Pancreas (tissue), 10 donors: Measurements from ENCODE around the gene RNF144A. TPM values are rescaled to one million over a fixed set of nuclear protein-coding genes. Genes with fewer than 3 reads are reported as not detected.

Experiments used
- ATAC-seq, 4 donors: fragments of 200-7000 bp; cut with Tn5 transposase; one replicate each; pipeline versions ENCODE4 v1.8.0 to v1.9.1; 2020; ENCODE audit warnings: mild to moderate bottlenecking in 4 of 4, moderate library complexity in 4 of 4
- DNase-seq, 6 donors: peaks; one replicate each; pipeline ENCODE4 v3.0.0-alpha.2; 2020
- FAIRE-seq: peaks from 2 replicates; lab custom pipeline; 2012; peaks lifted over from hg19 to GRCh38; lab: Jason Lieb, UNC
- H3K27ac ChIP-seq, 4 donors: fragments of 200-600 bp; sonication (generic); 1 replicate in 3 of 4; 2 replicates in 1 of 4; pipeline versions ENCODE4 v1.5.0 to v1.8.0; 2020
- H3K27me3 ChIP-seq, 4 donors: fragments of 200-600 bp; one replicate each; pipeline ENCODE4 v1.8.0; 2021
- H3K36me3 ChIP-seq, 3 donors: fragments of 200-600 bp; sonication (generic) in 1 of 3; one replicate each; pipeline versions ENCODE4 v1.5.0 to v1.8.0; 2020 to 2021
- H3K4me1 ChIP-seq, 3 donors: fragments of 200-600 bp; one replicate each; pipeline ENCODE4 v1.8.0; 2021
- H3K4me3 ChIP-seq, 4 donors: fragments of 200-600 bp; sonication (generic) in 2 of 4; one replicate each; pipeline versions ENCODE4 v1.5.0 to v1.8.0; 2020 to 2021
- H3K9me3 ChIP-seq, 4 donors: fragments of 200-600 bp; one replicate each; pipeline ENCODE4 v1.8.0; 2021
- CTCF ChIP-seq, 4 donors: fragments of 200-600 bp; sonication (generic) in 3 of 4; IDR thresholded peaks; one replicate each; pipeline versions ENCODE4 v1.5.0 to v1.8.0; 2021; ENCODE audit warnings: antibody characterized with exemption in 4 of 4
- WGBS, 2 donors: extraction: QIAGEN DNeasy Blood & Tissue Kit; methylation state at CpG; one replicate each; pipeline ENCODE4 v1.1.7; 2013; 5-methylcytosine and 5-hydroxymethylcytosine counted together
- intact Hi-C, 3 donors: fragments of 100-400 bp; cut with DNase I; formaldehyde crosslinking; loops; one replicate each; pipeline versions ENCODE4 v1.11.1 to v1.14.2; 2022
- polyA plus RNA-seq, 2 donors: library from polyadenylated mRNA; stranded (reverse); fragments of 200-250 nt; gene quantifications; one replicate each; pipeline ENCODE4 v1.2.3, GENCODE V29; 2013
- total RNA-seq, 6 donors: library from RNA; stranded (reverse); fragmentation: NEBNext Ultra II Directional in 4 of 6; extraction: Animal tissue kit (Norgen Biotek cat#: 25700) in 4 of 6; gene quantifications; one replicate each; pipeline versions ENCODE4 v1.2.1 to v1.2.4, GENCODE V29; 2021 to 2023
- donor health status: healthy with polysubstance abuse.
- donor health status: DM: no; HTN: no; CAD: no; lungs with moderate emphysema.
- donor health status: DM: no; HTN: no; CAD: no.
- donor health status: control.
- donor health status: control.
- donor health status: Bipolar disorder and iron deficiency.
- donor health status: DM: yes; HTN: yes; CAD: no.
- donor health status: DM: no; HTN: no; CAD: no.
- donor health status: DM: no; HTN: no; CAD: no.
- donor health status: DM: yes; HTN: yes; CAD: no.

The RNF144A gene
- total and polyA plus RNA-seq, 8 donors: 9.4 to 78.7 (median 34.1) TPM

GRCh38 chr2:7022492-7023385 lies 105.5 kb downstream of the RNF144A start:
- Histone ChIP-seq H3K4me3 (no peak overlapping the region), H3K27ac (peak overlapping the region; percentile 34 to 70 (median 60)), H3K9me3 (no peaks in the 10 kb centered on the region), H3K27me3 (no peaks in the 10 kb centered on the region), H3K36me3 (peaks cover 0 to 32% (median 0%) of the 10 kb centered on the region in 3 donors), H3K4me1 (peaks cover 37 to 48% (median 42%) of the 10 kb centered on the region in 3 donors)
- peak; percentile 52 to 65 (median 60) for ATAC-seq
- intact Hi-C loops: no loop called here
- no peak for TF ChIP-seq CTCF (IDR thresholded peaks at IDR 0.05)
- WGBS, 2 donors: 27 to 36% methylated on average over 11 of the region's 11 CpGs
- no peak for FAIRE-seq
- peak in 3 of 6 donors; percentile 69 to 78 (median 75) for DNase-seq

- intact Hi-C loops: no loop called here
- Histone ChIP-seq H3K4me1 (peaks cover 34 to 48% (median 35%) of the 10 kb centered on the region in 3 donors), H3K27me3 (no peaks in the 10 kb centered on the region), H3K27ac (peak overlapping the region; percentile 34 to 70 (median 60)), H3K9me3 (no peaks in the 10 kb centered on the region), H3K36me3 (peaks cover 0 to 36% (median 0%) of the 10 kb centered on the region in 3 donors), H3K4me3 (no peak overlapping the region)
- peak; percentile 78 to 84 (median 81) for ATAC-seq
- no peak for FAIRE-seq
- TF ChIP-seq CTCF (IDR thresholded peaks at IDR 0.05): no peak
- 12 to 16% methylated on average over 2 of the region's 2 CpGs for WGBS, 2 donors
- peak in 4 of 6 donors; percentile 71 to 87 (median 81) for DNase-seq
Observed at GRCh38 chr2:7023542-7023941, 106.3 kb downstream of the RNF144A start.

- Histone ChIP-seq H3K27me3 (no peaks in the 10 kb centered on the region), H3K4me1 (peaks cover 30 to 48% (median 41%) of the 10 kb centered on the region in 3 donors), H3K36me3 (peaks cover 0 to 40% (median 0%) of the 10 kb centered on the region in 3 donors), H3K9me3 (no peaks in the 10 kb centered on the region), H3K27ac (peak overlapping the region; percentile 29 to 70 (median 44)), H3K4me3 (no peak overlapping the region)
- ATAC-seq: peak; percentile 51 to 82 (median 74)
- peak in 5 of 6 donors; percentile 66 to 80 (median 73) for DNase-seq
- WGBS, 2 donors: 43% methylated on average over 18 of the region's 18 CpGs
- TF ChIP-seq CTCF (IDR thresholded peaks at IDR 0.05): no peak
- intact Hi-C loops: no loop called here
- FAIRE-seq: no peak
Observed at GRCh38 chr2:7024261-7024660, 107.0 kb downstream of the RNF144A start.

GRCh38 chr2:7025082-7025481 lies 107.9 kb downstream of the RNF144A start:
- DNase-seq: no peak
- peaks cover 30 to 44% (median 34%) of the 10 kb centered on the region in 3 donors for H3K4me1 ChIP-seq
- no peak for ATAC-seq
- H3K36me3 ChIP-seq: peaks cover 0 to 36% (median 0%) of the 10 kb centered on the region in 3 donors
- H3K27ac ChIP-seq: peak overlapping the region in 2 of 4 donors; percentile 29 to 70
- no peak overlapping the region for H3K4me3 ChIP-seq
- intact Hi-C loops: no loop called here
- no peak for FAIRE-seq
- no peaks in the 10 kb centered on the region for H3K27me3 ChIP-seq
- no peaks in the 10 kb centered on the region for H3K9me3 ChIP-seq
- WGBS, 2 donors: 79 to 80% methylated on average over 9 of the region's 9 CpGs
- no peak for TF ChIP-seq CTCF (IDR thresholded peaks at IDR 0.05)
